Left renal cortex interstitium (tissue), 4 donors: ENCODE measurements around the gene SUMO1. TPM values are rescaled to one million over a fixed set of nuclear protein-coding genes. Genes with fewer than 3 reads are reported as not detected.
A peak's percentile ranks its signal among the peaks of the same experiment; 100 is the strongest.

ENCODE experiments used
- DNase-seq, 4 donors: peaks; one replicate each; pipeline ENCODE4 v3.0.0-alpha.2; 2013; ENCODE audit warnings: low read depth in 4 of 4, low spot score in 2 of 4, missing footprints in 1 of 4
- polyA plus RNA-seq, 4 donors: library from polyadenylated mRNA; unstranded; fragments of 120-200 nt; gene quantifications; one replicate each; pipeline ENCODE4 v1.2.1, GENCODE V29; 2013; ENCODE audit not compliant: insufficient read length in 4 of 4

Gene SUMO1
- polyA plus RNA-seq, 4 donors = 159 to 231 (median 198) TPM

DNA sequence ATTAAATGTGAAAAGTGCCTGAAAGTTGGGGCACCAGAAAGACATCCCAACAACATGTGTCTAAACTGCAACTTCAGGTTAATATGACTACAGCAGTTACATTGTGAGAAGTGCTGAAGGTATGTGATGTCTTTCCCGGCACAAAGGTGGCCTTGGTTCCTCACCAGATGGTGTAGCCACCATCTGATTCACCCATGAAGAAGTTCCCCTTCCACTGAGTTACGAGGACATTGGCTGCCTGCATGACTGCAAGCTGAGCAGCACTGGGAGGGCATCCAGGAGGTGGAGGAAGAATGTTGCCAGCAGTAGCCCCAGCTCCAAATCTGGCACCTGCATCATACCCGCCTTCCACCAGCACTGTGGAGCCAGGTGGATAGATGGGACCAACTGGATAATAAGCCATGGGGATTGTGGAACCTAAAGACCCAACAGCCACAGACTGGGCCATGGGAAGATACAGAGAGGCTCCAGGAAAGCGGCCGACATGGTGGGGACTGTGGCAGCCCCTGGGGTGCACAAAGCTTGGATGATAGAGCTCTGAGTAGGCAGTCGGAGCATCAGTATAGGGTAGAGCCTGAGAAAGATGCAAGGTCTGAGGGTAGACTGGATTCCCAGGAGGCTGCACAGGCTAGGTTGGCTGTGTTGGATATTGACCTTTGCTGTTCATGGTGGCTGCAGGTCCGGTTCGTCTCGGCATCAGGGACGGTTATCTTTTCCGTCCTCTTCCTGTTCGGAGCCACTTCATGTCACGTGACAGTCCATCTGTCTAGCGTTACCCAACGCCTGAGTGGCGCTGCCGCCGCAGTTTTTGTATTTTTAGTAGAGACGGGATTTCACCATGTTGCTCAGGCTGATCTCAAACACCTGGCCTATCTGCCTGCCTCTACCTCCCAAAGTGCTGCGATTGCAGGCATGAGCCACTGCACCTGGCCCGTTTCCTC lies 36.9 kb downstream of the SUMO1 start:
- no peak for DNase-seq

DNA sequence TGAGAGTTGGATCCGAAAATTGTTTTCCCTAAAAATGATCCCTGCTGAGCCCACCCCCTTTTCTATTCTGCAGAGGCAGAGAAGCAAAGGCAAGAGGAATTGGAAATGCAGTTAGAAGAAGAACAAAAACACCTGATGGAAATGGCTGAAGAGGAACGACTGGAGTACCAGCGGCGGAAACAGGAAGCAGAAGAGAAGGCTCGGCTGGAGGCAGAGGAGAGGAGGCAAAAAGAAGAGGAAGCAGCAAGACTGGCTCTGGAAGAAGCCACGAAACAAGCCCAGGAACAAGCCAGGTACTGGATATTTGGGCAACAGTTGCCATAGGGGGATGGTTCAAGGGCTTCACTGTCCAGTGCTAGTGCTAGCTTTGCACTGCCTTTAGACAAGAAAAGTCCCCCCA lies 41.7 kb downstream of the SUMO1 start:
- no peak for DNase-seq

DNA sequence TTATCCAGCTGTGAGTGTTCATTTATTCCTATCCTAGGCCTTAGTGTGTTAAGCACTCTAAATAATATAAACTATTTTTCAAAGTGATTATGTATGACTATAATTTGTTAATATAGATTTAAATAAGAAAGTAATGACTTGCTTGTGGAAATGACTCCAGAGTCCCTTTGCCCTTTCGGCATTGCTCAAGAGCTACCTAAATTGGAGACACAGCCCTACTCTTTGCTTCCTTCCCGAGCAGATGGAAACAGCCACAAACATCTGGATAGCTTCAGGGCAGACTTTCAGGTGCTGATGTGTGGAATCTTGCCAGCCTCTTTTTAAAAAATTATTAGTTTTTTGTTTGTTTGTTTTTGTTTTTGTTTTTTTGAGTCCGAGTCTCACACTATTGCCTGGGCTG lies 44.0 kb downstream of the SUMO1 start:
- DNase-seq = no peak

GRCh38 chr2:202193881-202194353 lies 44.5 kb downstream of the SUMO1 start:
- no peak for DNase-seq

- DNase-seq = no peak
These were observed 45.1 kb downstream of the SUMO1 start for GRCh38 chr2:202193305-202193704.

GRCh38 chr2:202187570-202187969 lies 50.8 kb downstream of the SUMO1 start:
- no peak for DNase-seq

DNA sequence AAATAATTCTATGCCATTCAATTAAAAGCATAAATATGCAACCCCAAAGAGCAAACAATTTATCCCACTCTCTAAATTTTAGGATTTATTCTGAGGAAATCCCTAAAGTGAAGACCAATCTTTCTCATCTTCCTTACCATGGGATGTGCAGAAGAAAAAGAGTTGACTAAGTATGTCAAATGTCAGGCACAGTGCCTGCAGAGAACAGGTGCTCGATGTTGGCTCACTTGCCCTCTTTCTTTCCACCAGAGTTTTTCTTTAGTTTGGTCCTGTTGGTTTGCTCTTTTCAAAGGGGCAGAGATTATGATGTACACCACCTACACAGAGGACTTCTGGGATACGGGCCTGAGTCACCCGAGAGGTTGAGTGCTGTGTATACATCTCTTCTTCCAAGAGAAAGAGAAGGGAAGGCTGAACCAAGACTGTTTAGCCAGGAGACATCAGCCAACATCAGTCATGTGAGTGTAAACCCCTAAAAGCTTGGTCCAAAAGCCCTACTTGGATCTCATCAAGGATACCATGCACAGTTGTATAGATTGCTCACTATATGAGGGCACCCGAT lies 51.7 kb downstream of the SUMO1 start:
- DNase-seq = no peak

DNA sequence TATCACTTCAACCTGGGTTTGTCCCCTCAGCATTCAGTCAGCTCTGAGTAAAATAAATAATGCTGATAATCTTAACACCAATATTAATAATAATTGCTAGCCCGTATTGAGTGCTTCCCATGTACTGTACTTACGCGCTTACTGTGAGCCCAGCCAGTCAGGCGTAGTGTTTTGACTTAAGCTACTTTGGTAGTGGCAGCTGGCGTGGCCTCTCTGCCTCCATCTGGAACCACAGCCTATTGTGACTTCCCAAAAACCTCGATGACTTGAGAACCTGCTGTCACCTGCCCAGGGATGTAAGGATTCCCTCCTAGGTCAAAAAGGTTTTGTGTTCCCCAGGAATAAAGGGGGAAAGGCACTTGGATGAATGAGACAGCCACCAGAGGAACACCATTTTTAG lies 53.2 kb downstream of the SUMO1 start:
- no peak for DNase-seq

GRCh38 chr2:202184557-202184956 lies 53.8 kb downstream of the SUMO1 start:
- no peak for DNase-seq

GRCh38 chr2:202178346-202178958 lies 59.9 kb downstream of the SUMO1 start:
- peak in 1 of 4 donors; percentile 69 for DNase-seq

- no peak for DNase-seq
These were observed 65.8 kb downstream of the SUMO1 start for GRCh38 chr2:202172439-202173211.

GRCh38 chr2:202171241-202171825 lies 67.1 kb downstream of the SUMO1 start:
- no peak for DNase-seq

DNA sequence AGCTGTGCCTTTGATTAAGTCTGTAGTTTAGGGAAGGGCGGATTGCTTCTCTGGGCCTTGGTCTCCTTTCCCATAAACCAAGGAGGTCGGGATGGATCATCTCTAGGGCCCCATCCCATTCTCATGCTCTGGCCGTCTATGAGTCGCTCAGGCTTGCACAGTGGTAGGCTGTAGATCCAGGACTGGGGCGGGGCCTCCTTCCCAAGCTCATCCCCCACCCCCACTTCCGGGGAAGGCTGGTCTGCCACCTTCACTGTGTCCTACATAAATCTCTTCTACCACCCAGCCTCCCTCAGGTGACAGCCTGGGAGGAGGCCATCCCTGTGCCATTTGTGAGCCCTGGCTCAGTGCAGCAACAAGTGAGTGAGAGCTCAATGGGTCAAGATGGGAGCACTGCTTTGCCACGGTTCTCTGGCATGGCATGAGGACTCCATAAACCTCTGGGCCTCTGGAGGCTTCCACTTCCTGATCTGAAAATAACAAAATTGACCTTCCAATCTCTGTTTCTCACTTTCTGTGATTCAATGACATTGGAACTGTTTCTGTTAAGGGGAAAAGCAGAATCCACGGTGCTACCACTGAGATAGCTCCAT lies 68.5 kb downstream of the SUMO1 start:
- no peak for DNase-seq

GRCh38 chr2:202169131-202169530 lies 69.3 kb downstream of the SUMO1 start:
- DNase-seq = no peak

DNA sequence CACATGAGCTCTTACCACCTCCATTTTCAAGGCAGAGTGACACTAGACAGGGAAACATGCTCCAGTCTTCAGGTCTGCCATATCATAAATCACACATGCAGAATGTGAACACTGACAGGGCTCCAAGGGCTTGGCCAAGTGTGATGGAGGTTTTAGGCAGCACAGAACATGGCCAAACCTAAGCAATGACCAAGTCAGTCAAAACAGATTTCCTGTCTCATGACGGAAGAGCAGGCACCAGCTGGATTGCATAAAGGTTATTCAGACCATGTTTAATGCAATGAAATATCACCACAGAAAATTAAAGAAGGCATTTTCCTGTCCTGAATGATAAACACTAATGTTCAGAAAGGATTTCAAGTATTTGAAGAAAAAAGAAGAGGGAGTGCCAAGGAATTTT lies 72.5 kb downstream of the SUMO1 start:
- DNase-seq = no peak

GRCh38 chr2:202165208-202165607 lies 73.2 kb downstream of the SUMO1 start:
- DNase-seq = no peak

GRCh38 chr2:202164411-202164810 lies 74.0 kb downstream of the SUMO1 start:
- no peak for DNase-seq

DNA sequence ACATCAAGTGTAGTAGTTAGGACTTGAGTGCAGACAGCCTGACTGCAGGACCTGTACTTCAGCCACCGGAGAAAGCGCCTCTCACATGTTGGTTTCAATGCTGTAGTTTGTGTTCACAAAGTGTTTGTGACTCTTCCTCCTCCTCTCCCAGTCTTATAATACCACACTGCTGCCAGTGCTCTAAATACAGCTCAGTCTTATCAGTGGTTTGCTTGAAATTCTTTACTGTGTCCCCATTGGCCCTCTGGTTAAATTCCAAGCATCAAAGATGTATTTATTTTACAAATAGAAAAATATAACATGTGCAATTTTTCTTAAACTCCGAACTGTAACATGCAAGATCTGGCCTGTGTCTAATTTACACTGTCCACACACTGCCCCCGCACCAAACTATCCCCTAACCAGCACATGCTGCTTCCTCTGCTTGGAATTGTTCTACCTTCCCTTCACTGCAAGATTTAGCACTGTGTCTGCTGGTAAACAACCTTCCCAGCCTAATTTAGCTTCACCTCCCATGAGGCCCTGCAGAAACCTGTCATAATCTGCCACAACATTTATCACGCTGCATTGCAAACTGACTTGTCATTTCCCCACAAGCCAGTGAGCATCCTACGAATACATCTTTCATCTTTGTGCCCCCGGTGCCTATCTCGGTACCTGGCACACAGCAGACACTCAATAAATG lies 77.1 kb downstream of the SUMO1 start:
- no peak for DNase-seq

- no peak for DNase-seq
These were observed 79.6 kb downstream of the SUMO1 start for GRCh38 chr2:202158796-202159195.
